Superior temporal gyrus (tissue), 1 donor: ENCODE measurements around the gene ELAC1.

Experiments used
- DNase-seq: peaks from one replicate; pipeline ENCODE4 v3.0.0-alpha.2; 2016; ENCODE audit errors: extremely low spot score

The ELAC1 gene

GRCh38 chr18:51017140-51017879 is 49.5 kb downstream of the ELAC1 start:
- no peak for DNase-seq

- DNase-seq = no peak
Measured at GRCh38 chr18:51020536-51020935, 52.7 kb downstream of the ELAC1 start.

GRCh38 chr18:51021226-51021965 is 53.6 kb downstream of the ELAC1 start:
- no peak for DNase-seq

- DNase-seq = no peak
Measured at GRCh38 chr18:51025512-51025911, 57.7 kb downstream of the ELAC1 start.

GRCh38 chr18:51028201-51028805 is 60.5 kb downstream of the ELAC1 start:
- DNase-seq = no peak

GRCh38 chr18:51029378-51029693 is 61.5 kb downstream of the ELAC1 start:
- peak; percentile 46 for DNase-seq

GRCh38 chr18:51029694-51030536 is 62.1 kb downstream of the ELAC1 start, which contains the start of gene SMAD4:
TSS of gene SMAD4 (plus strand) at chr18:51030213. CDS start at chr18:51047047, 16,834 bp downstream.
- DNase-seq = peak; percentile 97

GRCh38 chr18:51030537-51031258 is 62.9 kb downstream of the ELAC1 start:
- DNase-seq = peak; percentile 50

GRCh38 chr18:51032193-51032592 is 64.4 kb downstream of the ELAC1 start:
- DNase-seq = no peak

- DNase-seq = no peak
Measured at GRCh38 chr18:51037230-51037629, 69.4 kb downstream of the ELAC1 start.
